GM23338 (cell line): Measurements from ENCODE around the gene IRF2. TPM values are rescaled to one million over a fixed set of nuclear protein-coding genes. Genes with fewer than 3 reads are reported as not detected.

ENCODE experiments used
- ATAC-seq: fragments of 200-7000 bp; cut with Tn5 transposase; 3 replicates; pipeline ENCODE4 v1.9.1; 2020
- DNase-seq: peaks from one replicate; pipeline ENCODE4 v3.0.0-alpha.2; 2015; ENCODE audit warnings: low spot score
- H2AFZ ChIP-seq: fragments of 200-600 bp; sonication (generic); 2 replicates; pipeline ENCODE4 v1.8.0; 2016; ENCODE audit warnings: antibody characterized with exemption, mild to moderate bottlenecking, moderate library complexity
- H3F3A ChIP-seq: fragments of 200-600 bp; sonication (generic); replicated peaks from 2 replicates; pipeline ENCODE4 v1.8.0; 2017; ENCODE audit warnings: antibody characterized with exemption, mixed run types, low read depth
- H3K27ac ChIP-seq: fragments of 200-600 bp; sonication (generic); 2 replicates; pipeline ENCODE4 v1.6.1; 2016; ENCODE audit warnings: low read depth
- H3K27me3 ChIP-seq: fragments of 200-600 bp; sonication (generic); 2 replicates; pipeline ENCODE4 v1.8.0; 2016; ENCODE audit warnings: mild to moderate bottlenecking, mixed run types, moderate library complexity; ENCODE audit not compliant: insufficient read depth
- H3K36me3 ChIP-seq: fragments of 200-600 bp; sonication (generic); 2 replicates; pipeline ENCODE4 v1.8.0; 2016; ENCODE audit warnings: mild to moderate bottlenecking; ENCODE audit not compliant: insufficient read depth
- H3K4me1 ChIP-seq: fragments of 200-600 bp; sonication (generic); 2 replicates; pipeline ENCODE4 v1.8.0; 2016; ENCODE audit warnings: mild to moderate bottlenecking, moderate library complexity; ENCODE audit not compliant: insufficient read depth
- H3K4me2 ChIP-seq: fragments of 200-600 bp; sonication (generic); 2 replicates; pipeline ENCODE4 v1.7.1; 2017; ENCODE audit warnings: mixed run types
- H3K4me3 ChIP-seq: fragments of 200-600 bp; sonication (generic); 2 replicates; pipeline ENCODE4 v1.6.1; 2016; ENCODE audit warnings: mixed run types
- H3K79me2 ChIP-seq: fragments of 200-600 bp; sonication (generic); replicated peaks from 2 replicates; pipeline ENCODE4 v1.8.0; 2017; ENCODE audit warnings: mild to moderate bottlenecking; ENCODE audit not compliant: insufficient read depth
- H3K9me2 ChIP-seq: fragments of 200-600 bp; sonication (generic); 2 replicates; pipeline ENCODE4 v1.8.0; 2017; ENCODE audit not compliant: insufficient read depth
- H4K20me1 ChIP-seq: fragments of 200-600 bp; sonication (generic); replicated peaks from 2 replicates; pipeline ENCODE4 v1.8.0; 2017; ENCODE audit warnings: mild to moderate bottlenecking; ENCODE audit not compliant: insufficient read depth
- H3K27ac Mint-ChIP-seq: 2 replicates; pipeline ENCODE4 v1.8.0; 2020; ENCODE audit warnings: inconsistent platforms, mild to moderate bottlenecking, moderate library complexity, mixed read lengths
- H3K27me3 Mint-ChIP-seq: 3 replicates; pipeline ENCODE4 v1.8.0; 2022; ENCODE audit warnings: low read depth, mild to moderate bottlenecking, moderate library complexity, mixed read lengths, inconsistent platforms; ENCODE audit not compliant: insufficient read depth, poor library complexity
- H3K36me3 Mint-ChIP-seq: 3 replicates; pipeline ENCODE4 v1.8.0; 2021; ENCODE audit warnings: low read depth, mild to moderate bottlenecking, inconsistent platforms, moderate library complexity, mixed read lengths
- H3K4me1 Mint-ChIP-seq: 3 replicates; pipeline ENCODE4 v1.8.0; 2020; ENCODE audit warnings: mild to moderate bottlenecking, inconsistent platforms, mixed read lengths
- H3K4me3 Mint-ChIP-seq: 3 replicates; pipeline ENCODE4 v1.8.0; 2021; ENCODE audit warnings: moderate library complexity, mild to moderate bottlenecking, inconsistent platforms, mixed read lengths
- H3K9me3 Mint-ChIP-seq: 3 replicates; pipeline ENCODE4 v1.8.0; 2020; ENCODE audit warnings: moderate library complexity, mild to moderate bottlenecking, inconsistent platforms, mixed read lengths
- CREB1 ChIP-seq: fragments of 250-450 bp; sonication (Bioruptor Pico); IDR thresholded peaks from 2 replicates; pipeline ENCODE4 v1.5.0; 2020; ENCODE audit warnings: low read depth, mild to moderate bottlenecking, moderate library complexity
- EZH2 ChIP-seq: fragments of 200-600 bp; sonication (generic); IDR thresholded peaks from one replicate; pipeline ENCODE4 v1.8.0; 2017; ENCODE audit warnings: antibody characterized with exemption, mild to moderate bottlenecking, low read depth; ENCODE audit not compliant: unreplicated experiment
- EZH2phosphoT487 ChIP-seq: fragments of 200-600 bp; sonication (generic); IDR thresholded peaks from one replicate; pipeline ENCODE4 v1.8.1; 2018; ENCODE audit warnings: antibody characterized with exemption; ENCODE audit not compliant: unreplicated experiment
- NANOG ChIP-seq: IDR thresholded peaks from 2 replicates; pipeline ENCODE4 v1.6.1; 2016; ENCODE audit warnings: antibody characterized with exemption, borderline replicate concordance
- POLR2AphosphoS5 ChIP-seq: IDR thresholded peaks from 2 replicates; pipeline ENCODE4 v1.6.1; 2016; ENCODE audit warnings: antibody characterized with exemption, low read depth
- STAT1 ChIP-seq: IDR thresholded peaks from one replicate; pipeline ENCODE4 v1.6.1; 2016; ENCODE audit warnings: antibody characterized with exemption; ENCODE audit not compliant: unreplicated experiment
- ZNF114 ChIP-seq: fragments of 250-450 bp; sonication (Bioruptor Pico); IDR thresholded peaks from 2 replicates; pipeline ENCODE4 v1.5.0; 2020; ENCODE audit warnings: mild to moderate bottlenecking, moderate library complexity
- ZNF331 ChIP-seq: fragments of 250-450 bp; sonication (Bioruptor Pico); IDR thresholded peaks from 2 replicates; pipeline ENCODE4 v1.5.0; 2020; ENCODE audit warnings: low read depth, mild to moderate bottlenecking, moderate library complexity
- polyA plus RNA-seq: library from polyadenylated mRNA; unstranded; fragments of >200 nt; fragmentation: Nextera tagmentation; extraction: Ambion mirVana; gene quantifications from 2 replicates; pipeline ENCODE4 v1.2.1, GENCODE V29; 2016
- total RNA-seq: library from RNA; depleted of rRNA; stranded (reverse); fragments of >200 nt; shearing (Covaris generic); gene quantifications from 2 replicates; pipeline ENCODE4 v1.2.3, GENCODE V29; 2014
- TF ChIP-seq, protein P1 (sequence below): IDR thresholded peaks from 2 replicates; pipeline ENCODE4 v1.6.1; 2016; ENCODE audit warnings: antibody characterized with exemption
- TF ChIP-seq, protein P2 (sequence below): IDR thresholded peaks from one replicate; pipeline ENCODE4 v1.6.1; 2018; ENCODE audit warnings: antibody characterized with exemption; ENCODE audit not compliant: unreplicated experiment

IRF2 gene
- total and polyA plus RNA-seq, 2 experiments from 2014 or later: 14.7 to 15.0 TPM

DNA sequence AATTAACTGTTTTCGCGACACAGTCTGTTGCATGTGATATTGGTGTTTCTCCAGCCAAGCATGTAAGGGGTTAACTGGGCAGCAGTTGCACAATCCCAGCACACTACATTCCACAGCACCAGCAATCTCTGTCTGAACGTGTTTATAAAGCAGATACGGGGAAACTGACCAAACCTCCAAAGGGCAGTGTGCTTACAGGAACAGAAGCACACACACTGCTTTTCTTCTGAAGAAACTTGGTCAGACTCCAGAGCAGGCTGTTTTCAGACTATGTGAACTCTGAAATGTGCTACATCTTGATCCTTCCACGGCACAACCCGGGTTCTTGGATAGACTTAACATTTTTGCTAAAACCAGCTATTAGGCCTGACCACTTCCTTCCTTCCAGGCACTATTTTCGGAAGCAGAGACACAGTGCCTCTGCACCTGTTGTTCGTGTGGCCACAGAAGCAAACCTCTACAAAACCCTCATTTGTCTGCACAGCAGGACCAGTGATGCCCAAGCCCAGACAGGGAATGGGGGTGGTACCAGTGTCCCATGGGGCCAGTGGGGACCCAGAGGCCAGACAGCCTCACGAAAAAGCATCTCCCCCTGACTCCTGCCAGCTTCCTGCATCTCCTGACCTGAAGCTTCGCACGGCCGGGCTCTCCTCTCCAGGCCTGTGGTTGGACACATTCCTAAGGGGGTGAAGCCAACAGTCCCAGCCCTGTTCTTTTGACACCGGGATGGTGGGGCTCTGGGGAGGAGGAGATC is 90.1 kb downstream of the IRF2 start:
- Histone ChIP-seq H3K27ac (no peak overlapping the region), H4K20me1 (no peaks in the 10 kb centered on the region), H2AFZ (no peak overlapping the region), H3K9me2 (no peaks in the 10 kb centered on the region), H3F3A (peaks cover 6% of the 10 kb centered on the region; the same call in 1 of the 2 replicates), H3K27me3 (no peaks in the 10 kb centered on the region), H3K79me2 (no peaks in the 10 kb centered on the region), H3K4me3 (no peak overlapping the region), H3K4me1 (peaks cover 60% of the 10 kb centered on the region), H3K4me2 (peak overlapping the region; percentile 57), H3K36me3 (no peaks in the 10 kb centered on the region; the same call in 1 of the 2 replicates)
- H3K4me3 Mint-ChIP-seq: peak overlapping the region; percentile 17; the same call in 1 of the 3 replicates
- DNase-seq (peak; percentile 26), ATAC-seq (peak; percentile 9; the same call in 1 of the 3 replicates)
- H3K9me3 Mint-ChIP-seq: no peaks in the 10 kb centered on the region
- H3K27ac Mint-ChIP-seq: no peak overlapping the region
- TF ChIP-seq, protein P1, sequence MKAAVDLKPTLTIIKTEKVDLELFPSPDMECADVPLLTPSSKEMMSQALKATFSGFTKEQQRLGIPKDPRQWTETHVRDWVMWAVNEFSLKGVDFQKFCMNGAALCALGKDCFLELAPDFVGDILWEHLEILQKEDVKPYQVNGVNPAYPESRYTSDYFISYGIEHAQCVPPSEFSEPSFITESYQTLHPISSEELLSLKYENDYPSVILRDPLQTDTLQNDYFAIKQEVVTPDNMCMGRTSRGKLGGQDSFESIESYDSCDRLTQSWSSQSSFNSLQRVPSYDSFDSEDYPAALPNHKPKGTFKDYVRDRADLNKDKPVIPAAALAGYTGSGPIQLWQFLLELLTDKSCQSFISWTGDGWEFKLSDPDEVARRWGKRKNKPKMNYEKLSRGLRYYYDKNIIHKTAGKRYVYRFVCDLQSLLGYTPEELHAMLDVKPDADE: no peak
- TF ChIP-seq ZNF331 (CRISPR knock-in tag): no peak
- TF ChIP-seq STAT1: no peak
- TF ChIP-seq EZH2: no peak
- TF ChIP-seq CREB1: no peak
- TF ChIP-seq POLR2AphosphoS5: no peak
- TF ChIP-seq ZNF114 (CRISPR knock-in tag): no peak
- TF ChIP-seq, protein P2, sequence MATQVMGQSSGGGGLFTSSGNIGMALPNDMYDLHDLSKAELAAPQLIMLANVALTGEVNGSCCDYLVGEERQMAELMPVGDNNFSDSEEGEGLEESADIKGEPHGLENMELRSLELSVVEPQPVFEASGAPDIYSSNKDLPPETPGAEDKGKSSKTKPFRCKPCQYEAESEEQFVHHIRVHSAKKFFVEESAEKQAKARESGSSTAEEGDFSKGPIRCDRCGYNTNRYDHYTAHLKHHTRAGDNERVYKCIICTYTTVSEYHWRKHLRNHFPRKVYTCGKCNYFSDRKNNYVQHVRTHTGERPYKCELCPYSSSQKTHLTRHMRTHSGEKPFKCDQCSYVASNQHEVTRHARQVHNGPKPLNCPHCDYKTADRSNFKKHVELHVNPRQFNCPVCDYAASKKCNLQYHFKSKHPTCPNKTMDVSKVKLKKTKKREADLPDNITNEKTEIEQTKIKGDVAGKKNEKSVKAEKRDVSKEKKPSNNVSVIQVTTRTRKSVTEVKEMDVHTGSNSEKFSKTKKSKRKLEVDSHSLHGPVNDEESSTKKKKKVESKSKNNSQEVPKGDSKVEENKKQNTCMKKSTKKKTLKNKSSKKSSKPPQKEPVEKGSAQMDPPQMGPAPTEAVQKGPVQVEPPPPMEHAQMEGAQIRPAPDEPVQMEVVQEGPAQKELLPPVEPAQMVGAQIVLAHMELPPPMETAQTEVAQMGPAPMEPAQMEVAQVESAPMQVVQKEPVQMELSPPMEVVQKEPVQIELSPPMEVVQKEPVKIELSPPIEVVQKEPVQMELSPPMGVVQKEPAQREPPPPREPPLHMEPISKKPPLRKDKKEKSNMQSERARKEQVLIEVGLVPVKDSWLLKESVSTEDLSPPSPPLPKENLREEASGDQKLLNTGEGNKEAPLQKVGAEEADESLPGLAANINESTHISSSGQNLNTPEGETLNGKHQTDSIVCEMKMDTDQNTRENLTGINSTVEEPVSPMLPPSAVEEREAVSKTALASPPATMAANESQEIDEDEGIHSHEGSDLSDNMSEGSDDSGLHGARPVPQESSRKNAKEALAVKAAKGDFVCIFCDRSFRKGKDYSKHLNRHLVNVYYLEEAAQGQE: no peak
- no peak for TF ChIP-seq EZH2phosphoT487
- TF ChIP-seq NANOG: no peak
- peaks cover 29% of the 10 kb centered on the region for H3K36me3 Mint-ChIP-seq
- peaks cover 14% of the 10 kb centered on the region for H3K27me3 Mint-ChIP-seq
- H3K4me1 Mint-ChIP-seq: peaks cover 71% of the 10 kb centered on the region

DNA sequence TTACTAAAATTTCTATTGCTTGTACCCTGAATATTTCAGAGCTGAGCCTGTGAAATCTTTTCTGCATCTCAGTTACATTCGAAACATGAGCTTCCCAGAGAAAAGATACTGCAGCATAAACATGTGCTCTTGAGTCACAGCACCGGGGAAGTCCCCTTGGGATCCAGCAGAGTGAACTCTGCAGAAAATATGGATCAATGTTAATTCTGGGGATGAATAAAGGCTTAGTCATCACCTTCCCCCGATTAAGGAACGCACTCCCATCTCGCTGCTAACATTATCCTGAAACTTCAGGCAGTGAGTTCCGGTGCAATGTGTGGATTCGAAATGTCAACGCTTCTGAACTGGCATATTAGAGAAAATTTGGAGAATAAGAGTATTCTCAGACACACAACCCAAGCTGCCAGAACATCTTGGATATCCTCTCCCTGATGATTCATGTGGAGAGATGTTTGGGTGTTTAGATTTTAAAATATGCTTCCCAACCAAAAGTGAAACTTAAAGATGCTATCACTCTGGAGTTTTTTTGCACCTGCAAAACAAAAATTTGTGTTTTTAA is 90.8 kb downstream of the IRF2 start:
- Mint-ChIP-seq H3K36me3 (peaks cover 23% of the 10 kb centered on the region), H3K9me3 (no peaks in the 10 kb centered on the region), H3K27me3 (peaks cover 13% of the 10 kb centered on the region), H3K4me3 (no peak overlapping the region), H3K4me1 (peaks cover 68% of the 10 kb centered on the region), H3K27ac (no peak overlapping the region)
- Histone ChIP-seq H3K4me2 (peak overlapping the region; percentile 35; the same call in 1 of the 2 replicates), H4K20me1 (no peaks in the 10 kb centered on the region), H3F3A (peaks cover 6% of the 10 kb centered on the region; the same call in 1 of the 2 replicates), H3K4me3 (no peak overlapping the region), H3K4me1 (peaks cover 59% of the 10 kb centered on the region), H3K27me3 (no peaks in the 10 kb centered on the region), H3K79me2 (no peaks in the 10 kb centered on the region), H3K9me2 (no peaks in the 10 kb centered on the region), H2AFZ (no peak overlapping the region), H3K36me3 (no peaks in the 10 kb centered on the region; the same call in 1 of the 2 replicates), H3K27ac (no peak overlapping the region)
- DNase-seq (no peak), ATAC-seq (no peak)
- TF ChIP-seq EZH2phosphoT487: no peak
